GDM1 (cell line): Measurements from ENCODE around the gene TMEM269.

Source experiments
- DNase-seq: peaks from one replicate; lab custom pipeline; 2025; lab: John Stamatoyannopoulos, UW

TMEM269 gene

GRCh38 chr1:42848823-42849537 lies 64.2 kb downstream of the TMEM269 start:
- DNase-seq, result no peak

DNA sequence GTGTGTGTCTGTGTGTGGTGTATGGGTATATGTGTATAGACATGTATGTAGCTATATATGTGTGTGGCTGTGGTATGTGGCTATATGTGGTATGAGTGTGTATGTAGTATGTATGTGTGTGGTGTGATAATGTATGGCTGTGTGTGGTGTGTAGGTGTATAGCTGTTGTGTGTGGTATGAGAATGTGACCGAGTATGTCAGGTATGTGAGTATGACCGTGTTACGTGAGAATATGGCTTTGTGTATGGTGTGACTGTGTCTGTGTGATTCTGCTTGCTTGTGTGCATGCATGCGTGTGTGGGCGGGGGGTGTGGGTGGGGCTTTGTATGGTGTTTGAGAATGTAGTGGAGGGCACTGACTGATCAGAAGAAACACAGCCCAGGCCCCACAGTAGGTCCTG lies 65.2 kb downstream of the TMEM269 start:
- no peak for DNase-seq
